Hematopoietic multipotent progenitor cell treated with erythropoietin and hydrocortisone succinate and interleukin-3 and kit ligand, for 8 days (in vitro differentiated cells): ENCODE measurements around the gene GIGYF2.

Source experiments
- DNase-seq: peaks from one replicate; pipeline ENCODE4 v3.0.0-alpha.2; 2015

GIGYF2 gene

DNA sequence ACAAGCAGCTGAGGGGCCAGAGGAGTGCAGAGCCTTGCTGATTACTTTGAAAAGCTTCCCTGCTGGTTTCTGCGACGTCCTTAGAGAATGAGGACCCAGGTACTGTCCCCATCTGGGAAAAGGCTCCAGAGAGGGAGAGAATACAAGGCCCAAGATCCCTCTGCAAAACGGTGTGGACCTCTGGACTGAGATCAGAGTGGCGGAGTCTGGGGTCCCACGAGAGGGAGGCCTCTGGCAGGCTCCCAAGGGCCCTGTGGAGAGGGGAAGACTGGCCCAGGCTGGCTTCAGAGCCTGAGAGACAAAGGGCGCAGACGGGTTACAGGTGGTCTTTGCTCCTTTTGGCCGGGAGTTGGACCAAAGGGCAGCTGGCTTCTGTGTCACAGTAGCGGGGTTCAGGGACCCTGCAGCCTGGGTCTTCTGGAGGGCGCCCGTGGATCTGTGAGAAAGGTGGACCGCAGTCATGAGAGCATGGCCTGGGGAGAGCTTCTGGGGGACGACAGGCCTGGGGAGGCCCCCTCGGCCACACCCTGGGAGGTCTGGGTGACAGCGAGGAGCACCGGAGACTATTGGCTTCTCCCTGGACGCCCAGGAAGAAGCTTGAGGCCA, 173.7 kb downstream of the GIGYF2 start:
- no peak for DNase-seq

DNA sequence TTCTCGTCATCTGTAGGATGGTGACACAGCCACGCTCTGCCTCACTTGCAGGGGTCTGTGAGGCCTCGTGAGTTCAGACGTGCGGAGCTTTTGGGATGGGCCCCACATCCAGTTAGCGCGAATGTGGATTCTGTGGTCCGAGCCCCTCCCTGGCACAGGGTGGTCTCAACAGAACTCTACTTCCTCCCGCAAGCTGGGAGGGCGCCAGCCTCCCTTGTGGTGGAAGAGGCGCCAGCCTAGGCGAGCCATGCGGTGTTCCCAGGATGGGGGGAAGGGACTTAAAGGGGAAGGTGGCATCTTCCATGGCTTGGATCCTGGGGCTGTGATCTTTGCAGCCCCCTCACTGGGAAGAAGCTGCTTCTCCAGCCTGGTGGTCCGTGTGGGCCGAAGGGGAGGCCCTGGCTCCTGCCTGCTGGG, 174.3 kb downstream of the GIGYF2 start:
- no peak for DNase-seq

DNA sequence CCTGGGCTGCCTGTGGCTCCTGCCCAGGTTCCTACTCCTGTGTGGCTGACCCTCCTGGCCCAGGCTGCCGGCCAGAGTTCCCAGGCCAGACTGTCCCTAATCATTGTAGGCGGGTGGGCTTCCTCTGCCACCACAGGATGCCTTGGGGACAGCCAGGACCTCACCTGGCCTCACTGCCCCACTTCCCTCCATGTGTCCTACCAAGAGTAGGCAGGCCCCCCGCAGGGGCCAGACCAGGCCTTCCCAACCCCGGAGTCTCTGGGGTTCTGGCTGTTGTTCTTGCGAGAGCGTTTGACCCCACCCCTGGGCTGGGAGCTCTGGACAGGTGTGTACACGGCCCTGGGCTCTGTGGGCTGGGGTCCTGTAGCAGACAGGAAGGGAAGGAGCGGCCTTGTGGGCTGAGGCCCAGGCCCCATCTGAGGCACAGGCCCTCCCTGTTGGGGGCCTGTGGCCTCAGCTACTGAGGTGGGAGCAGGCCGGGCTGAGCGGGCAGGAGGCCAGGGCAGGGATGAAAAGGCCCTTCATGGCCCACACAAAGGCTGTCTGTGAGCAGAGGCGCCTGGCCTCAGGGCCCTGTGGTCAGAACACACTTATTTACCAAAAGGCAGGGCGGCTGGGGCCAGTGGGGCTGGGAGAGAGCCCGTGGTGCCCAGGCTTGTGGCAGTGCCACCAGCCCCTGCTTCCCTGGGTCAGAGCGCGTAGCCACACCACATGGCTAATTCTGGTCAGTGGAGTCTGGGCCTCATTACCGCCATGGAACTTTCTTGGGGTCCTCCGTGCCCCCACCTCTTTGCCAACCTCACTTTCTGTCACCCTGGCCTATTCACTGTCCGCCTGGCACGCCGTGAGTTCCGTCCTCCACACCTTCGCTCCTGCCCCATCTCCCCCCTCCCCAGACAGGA, 175.0 kb downstream of the GIGYF2 start:
- DNase-seq: no peak

DNA sequence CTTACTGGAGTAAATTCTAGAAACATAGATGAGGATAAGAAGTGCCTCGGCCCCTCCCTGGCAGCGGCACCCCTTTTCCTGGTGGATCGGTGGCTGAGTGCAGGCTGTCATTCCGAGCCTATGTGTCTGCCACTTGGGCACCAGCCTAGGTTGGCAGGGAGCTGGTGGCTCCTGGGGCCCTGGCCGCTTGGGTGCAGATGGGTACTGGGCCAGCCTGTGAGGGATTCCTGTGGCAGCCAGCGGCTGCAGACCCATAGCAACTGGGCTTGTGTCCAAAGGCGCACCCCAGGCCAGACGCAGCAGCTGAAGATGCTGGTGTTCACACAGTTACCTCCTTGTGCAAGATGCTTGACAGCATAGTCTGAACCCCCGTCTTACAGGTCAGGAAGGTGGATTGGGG, 175.7 kb downstream of the GIGYF2 start:
- no peak for DNase-seq

DNA sequence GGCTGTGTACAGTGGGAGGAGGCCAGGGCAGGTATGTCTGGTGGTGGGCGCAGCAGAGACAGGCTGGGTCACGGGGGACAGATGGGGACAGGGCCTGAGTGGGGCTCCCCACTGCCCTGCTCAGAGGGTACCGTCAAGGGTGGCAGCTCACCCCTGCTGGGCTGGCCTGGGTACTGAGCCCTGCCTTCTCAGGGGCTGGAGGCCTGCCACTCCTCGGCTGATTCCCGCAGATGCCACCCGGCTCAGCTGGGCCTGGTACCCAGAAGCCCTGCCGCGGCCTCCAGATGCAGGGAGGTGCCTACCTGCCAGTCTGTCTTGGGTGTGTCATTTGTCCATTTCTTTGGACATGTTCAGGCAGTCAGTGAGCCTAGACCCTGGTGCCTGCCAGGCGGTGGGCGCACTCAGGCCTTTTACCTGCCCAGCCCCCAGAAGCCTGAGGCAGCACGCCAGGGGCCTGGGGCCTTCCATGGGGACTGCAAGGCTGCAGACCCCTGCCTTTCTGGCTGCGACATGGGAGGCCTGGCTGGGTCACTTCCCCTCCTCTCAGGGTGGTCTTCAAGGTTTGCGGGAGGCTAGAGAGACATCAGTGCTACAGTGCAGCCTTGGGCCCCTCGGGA, 176.3 kb downstream of the GIGYF2 start:
- DNase-seq: no peak

DNA sequence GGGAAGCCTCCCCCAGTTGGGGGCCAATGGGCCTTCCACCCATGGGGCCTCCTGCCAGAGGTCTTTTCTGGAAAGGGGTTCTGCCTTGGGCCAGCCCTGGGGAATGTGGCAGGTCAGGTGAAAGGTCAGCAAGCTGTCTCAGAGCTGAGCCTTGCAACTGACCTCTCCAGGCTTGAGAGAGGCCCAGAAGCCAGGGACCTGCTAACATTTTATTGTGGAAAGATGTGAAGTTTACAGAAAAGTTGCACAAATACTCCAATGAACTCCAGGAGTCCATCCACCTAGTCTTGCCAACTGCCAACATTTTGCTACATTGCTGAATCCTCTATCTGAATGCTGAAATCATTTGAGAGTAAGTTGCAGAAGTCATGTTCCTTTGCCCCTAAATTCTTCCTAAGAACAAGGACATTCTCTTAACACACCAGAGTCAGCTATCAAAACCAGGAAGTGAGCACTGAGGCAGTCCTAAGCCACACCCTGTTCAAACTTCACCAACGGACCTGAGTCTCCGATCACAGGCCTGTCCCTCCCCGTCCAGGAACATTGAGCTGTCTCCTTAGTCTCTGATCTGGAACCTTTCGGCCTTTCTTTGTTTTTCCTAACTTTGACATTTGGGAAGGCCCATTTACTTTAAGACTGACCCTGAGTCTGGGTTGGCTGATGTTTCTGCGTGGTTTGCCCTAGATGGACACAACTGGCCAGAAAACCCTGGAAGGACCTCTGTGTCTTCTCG, 176.9 kb downstream of the GIGYF2 start:
- DNase-seq: peak; percentile 43

DNA sequence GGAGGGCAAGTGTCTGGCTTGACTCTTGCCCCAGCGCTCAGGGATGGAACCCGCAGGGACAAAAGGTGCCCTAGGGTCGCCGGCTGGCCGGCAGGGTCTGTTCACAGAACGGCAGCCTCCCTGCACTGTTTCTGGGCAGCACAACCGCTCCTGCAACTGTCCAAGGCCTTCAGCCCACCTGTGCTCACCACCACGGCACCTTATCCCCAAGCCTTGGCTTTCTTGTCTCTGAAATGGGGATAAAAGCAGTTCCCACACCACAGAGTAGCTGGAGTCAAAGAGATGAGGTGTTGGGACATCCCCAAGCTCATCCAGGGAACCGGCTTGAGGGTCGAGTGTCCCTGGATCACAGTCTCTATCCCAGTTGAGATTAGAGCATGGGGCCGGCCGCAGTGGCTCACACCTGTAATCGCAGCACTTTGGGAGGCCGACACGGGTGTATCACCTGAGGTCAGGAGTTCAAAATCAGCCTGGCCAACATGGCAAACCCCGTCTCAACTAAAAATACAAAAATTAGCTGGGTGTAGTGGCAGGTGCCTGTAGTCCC, 177.6 kb downstream of the GIGYF2 start:
- DNase-seq: no peak

DNA sequence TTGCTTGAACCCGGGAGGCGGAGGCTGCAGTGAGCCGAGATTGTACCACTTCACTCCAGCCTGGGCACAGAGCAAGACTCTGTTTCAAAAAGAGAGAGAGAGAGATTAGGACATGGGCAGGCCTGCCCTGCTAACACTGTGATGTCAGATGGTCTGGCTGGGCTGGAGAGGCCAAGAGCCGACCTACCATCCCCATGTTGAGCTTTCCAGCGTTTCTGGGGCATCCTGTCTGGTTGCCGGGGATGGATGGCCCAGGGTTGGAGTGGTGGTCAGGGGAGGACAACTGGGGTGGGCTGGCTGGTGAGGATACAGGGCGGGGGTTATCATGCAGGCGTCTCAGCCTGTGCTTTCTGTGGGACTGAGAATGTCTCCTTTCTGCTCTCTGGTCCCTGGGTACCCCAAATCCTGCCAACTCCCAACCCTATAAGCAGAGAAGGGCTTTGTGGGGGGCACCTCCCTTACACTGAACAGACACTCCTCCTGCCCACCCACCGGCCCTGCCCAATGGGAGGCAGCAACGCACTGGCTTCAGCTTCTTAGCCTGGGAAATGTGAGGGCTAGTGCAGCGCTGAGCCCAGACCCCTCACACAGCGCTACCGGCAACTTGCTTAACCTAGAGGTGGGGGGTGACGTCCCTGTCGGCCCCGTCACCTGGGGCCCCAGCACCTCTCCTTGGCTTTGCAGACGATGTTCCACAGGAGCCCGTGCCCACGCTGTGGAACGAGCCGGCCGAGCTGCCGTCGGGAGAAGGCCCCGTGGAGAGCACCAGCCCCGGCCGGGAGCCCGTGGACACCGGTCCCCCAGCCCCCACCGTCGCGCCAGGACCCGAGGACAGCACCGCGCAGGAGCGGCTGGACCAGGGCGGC, 178.4 kb downstream of the GIGYF2 start:
- DNase-seq: no peak

DNA sequence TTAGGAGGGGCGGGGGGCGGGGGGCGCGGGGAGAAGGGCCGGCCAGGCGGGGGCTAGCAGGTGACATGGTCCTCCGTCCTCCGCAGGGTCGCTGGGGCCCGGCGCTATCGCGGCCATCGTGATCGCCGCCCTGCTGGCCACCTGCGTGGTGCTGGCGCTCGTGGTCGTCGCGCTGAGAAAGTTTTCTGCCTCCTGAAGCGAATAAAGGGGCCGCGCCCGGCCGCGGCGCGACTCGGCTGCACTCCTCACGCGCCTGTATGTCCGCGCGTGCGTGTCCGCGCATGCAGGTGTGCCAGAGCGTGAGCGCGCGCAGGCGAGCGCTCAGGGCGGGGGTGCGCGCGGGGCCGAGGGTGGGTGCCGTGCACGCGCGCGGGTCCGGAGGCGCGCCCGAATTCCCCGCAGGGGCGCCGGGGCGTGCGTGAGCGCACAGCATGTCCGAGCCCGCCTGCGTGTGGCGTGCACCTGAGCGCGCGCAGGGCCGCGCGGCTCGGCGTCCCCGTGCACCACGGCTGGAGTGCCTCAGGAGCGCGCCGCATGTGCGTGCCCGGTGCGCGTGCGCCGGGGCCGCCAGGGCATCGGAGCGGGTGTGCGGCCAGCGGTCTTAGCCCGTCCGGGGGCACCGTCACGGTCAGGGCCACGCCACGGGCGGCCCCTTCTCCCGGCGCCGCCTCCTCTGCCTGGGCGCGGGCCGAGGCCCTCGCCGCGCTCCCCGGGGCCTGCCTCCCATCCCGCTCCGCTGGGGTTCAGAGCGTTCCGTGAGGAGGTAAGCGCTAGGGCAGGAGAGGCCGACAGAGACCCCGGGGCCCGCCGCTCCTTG, 179.2 kb downstream of the GIGYF2 start:
- DNase-seq: no peak

DNA sequence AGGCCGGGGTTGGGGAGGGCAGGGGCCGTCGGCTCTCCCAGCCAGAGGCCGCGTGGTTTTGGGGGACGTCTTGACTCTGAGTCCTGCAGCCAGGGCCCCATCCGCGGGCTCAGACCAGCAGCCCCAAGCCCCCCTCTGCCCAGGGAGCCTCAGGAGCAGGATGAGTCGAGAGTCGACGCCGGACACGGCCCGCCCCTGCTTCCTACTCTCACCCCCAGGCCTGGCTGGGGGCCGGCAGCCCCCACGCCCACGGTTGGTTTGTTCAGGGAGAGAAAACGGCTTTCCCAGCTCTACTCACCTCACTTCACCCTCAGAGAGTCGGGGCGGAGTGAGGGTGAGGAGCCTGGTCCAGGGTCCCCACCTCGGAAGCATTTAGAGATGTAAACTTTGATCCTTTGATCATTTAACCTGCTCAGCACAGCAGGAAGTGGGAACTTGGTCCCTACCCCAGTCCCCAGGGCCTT, 179.9 kb downstream of the GIGYF2 start:
- DNase-seq: no peak

DNA sequence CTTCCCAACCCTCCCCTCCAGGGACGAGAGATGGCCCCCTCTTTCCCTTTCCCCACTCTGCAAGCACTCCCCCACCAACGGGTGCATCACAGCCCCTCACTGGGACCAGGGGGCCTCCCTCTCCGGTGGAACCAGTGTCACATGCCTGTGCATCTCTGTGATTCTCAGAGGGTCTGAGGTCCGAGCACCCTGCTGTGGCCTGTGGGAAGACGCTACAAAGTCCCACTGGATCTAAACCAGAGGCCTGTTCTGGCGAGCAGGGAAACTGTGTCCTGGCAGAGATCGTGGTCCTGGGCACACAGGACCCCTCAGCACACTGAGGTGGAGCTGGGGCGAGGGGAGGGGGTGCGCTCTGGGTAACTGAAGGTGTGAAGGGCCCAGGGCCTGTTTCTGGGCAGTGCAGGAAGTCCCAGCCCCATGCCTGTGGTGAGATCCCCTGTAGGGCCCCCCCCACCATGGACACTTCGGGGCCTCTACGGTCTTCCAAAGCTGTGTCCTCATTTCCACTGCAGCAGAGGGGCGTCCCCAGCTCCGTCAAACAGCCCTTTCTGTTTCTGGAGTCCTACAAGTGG, 180.9 kb downstream of the GIGYF2 start:
- no peak for DNase-seq

DNA sequence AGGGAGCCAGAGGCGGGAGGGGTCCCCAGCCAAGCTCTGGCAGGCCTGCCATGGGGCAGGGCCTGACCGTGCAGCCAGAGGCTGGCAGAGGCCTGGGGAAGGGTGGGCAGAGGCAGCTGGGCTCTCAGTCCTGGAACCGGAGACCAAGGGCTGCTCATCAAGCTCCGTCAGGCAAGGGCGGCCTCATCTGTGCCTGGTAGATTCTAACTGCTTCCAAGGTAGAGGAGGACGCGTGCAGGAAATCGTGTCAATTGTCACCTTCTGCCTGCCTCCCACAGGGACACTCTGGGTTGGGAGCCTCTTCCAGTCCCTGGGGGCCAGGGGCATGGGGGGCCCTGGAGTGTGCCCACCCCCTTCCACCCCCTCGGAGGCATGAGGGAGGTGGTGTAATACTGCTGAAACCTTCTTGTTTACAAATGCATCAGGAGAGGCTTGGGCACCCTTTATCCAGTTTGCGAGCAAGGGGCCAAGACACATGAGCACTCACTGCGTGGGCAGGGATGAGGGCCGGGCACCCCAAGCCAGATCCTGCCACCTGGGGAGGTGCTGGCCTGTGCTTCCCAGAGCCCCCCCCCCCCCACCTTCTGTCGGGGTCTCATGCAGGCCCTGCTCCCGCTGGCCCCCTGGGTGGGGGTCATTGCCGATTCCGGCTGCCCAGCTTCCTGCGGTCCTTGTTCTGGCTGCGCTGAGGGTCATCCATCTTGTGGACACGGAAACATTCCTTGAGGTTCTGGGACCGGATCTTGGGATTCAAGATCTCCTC, 181.9 kb downstream of the GIGYF2 start:
- no peak for DNase-seq

DNA sequence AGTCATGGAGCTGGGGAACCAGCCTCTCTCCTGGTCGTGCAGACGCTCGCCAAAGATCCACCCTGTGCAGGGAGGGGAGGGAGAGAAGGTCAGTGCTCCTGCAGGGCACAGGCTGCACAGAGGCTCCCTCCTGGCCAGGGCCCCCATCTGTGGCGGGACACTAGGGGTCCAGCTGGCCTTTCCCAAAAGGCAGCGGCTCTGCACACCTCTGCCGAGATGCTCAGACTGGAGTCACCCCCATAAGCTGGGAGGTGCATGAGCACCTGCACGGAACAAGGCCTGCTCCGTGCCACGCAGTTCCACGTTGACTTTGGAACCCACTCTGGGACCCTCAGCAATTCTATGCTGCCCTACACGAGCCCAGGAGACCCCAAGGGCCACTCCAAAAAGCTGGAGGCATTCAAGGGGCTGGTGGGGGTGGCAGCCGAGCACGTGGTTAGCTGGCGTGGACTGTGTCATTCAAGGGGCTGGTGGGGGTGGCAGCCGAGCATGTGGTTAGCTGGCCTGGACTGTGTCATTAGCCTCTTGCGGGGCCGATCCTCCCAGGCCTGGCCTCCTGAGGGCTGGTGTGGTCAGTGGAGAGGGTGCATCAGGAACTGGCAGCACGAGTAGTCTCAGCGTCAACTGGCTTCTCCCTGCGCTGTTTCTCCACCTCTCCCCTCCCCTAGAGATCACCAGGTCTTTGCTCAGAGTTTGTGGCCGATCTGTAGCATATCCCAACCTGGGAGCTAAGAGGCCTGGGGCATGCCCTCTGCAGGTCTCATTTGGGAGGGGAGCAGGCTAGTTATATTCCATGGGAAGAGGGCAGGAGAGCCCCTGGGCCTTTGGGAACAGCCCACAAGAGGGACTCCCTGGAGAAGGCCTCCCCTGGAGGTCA, 182.7 kb downstream of the GIGYF2 start:
- no peak for DNase-seq

DNA sequence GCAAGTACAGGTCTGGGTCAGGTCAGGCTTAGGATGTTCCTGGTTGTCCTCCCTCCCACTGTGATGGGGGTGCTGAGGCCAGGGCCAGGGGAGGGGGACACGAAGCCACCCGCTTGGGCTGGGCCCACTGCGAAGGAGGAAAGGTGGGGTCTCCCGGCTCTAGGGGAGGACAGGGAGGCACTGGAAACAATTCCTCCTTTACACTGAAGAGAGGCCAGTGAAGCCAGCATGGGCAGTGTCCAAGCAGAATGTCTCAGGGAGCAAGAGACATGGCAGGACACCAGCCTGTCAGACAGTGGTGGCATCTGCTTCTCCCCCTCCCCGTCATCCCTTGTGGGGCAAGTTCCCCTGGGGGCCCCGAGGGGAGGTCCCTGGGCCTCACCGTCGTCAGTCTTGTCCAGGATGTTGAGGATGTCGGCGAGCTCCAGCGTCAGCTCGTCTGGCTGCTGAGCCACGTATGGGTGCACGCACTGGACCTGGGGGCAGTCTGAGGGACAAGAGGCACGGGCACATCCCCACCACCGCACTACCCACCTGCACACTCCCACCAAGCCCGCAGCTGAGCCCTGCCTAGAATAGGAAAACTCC, 183.7 kb downstream of the GIGYF2 start:
- no peak for DNase-seq

DNA sequence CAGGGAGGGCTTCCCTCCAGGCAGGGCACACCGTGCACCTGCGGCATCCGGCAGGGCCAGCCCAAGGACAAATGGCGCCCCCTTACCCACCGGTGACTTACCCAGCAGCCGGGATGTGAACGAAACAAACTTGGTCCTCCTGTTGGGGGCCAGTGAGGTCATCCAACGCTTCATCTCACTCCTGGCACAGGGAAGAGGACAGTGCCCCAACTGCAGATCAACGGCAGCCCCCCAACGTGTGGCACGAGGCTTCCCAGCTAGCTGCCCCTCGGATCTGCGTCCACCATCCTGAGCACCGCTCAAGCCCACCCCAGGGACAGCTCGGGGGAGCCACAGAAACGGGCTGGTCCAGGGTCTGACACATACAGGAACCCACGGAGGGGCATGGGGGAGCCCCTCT, 185.0 kb downstream of the GIGYF2 start:
- DNase-seq: no peak

DNA sequence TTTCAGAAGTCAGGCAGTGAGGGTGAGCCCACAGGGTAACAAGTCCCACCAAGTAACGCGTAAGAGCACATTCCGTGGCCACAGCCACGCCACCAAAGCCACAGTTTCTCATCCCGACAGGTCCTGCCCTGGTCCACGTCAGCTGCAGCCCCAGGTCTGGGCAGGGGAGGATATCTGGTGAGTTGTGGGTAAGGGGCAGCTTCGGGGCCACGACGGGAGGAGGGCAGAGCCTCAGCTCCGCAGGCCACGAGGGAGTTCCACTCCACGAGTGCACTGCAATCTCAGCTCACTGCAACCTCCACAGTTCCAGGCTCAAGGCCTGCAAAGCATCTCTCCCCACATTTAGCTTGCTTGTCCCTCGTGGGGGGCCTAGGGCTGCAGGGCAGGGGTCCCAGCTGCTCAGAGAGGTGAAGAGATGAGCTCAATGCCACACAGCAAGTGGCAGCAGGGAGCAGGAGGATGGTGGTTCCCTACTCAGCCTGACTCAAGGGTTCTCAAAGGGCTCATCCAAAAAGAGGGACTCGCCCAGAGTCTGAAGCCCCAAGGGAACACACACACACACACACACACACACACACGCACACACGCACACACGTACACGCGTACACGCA, 185.5 kb downstream of the GIGYF2 start:
- DNase-seq: no peak

DNA sequence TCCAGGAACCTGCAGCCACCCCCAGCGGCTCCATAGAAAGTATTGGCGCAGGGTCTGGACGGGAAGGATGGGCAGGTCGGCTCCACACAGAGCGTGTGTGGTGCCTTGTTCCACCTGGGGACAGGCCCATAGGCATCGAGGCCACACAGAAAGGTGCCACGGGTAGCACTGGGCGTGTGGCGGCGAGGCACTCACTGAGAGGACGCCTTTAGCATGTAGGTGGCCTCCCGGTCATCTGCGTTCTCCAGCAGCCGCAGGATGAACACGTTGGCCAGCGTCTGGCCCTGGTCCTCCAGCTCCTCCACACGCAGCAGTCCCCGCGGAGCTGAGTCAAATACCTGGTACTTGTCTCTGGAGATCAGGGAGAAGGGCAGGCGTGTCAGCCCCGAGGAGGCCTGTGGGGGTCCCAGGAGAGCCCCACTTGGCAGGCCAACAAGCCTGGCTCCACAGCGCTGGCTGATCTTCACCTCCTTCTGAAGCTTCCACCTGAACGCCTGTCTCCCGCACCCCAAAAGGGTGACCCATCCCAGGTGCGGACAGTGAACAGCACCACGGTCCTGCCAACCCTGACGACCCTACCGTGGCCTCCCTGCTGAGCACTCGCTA, 186.1 kb downstream of the GIGYF2 start:
- DNase-seq: no peak
